Uterus (tissue), 4 donors: ENCODE results near the gene AP2M1. TPM values are rescaled to one million over a fixed set of nuclear protein-coding genes. Genes with fewer than 3 reads are reported as not detected.

Source experiments
- DNase-seq, 2 donors: peaks; one replicate each; pipeline ENCODE4 v3.0.0-alpha.2; 2019 to 2020
- H3K27ac ChIP-seq, 2 donors: fragments of 200-600 bp; sonication (generic); 1 replicate in 1 of 2; 2 replicates in 1 of 2; pipeline ENCODE4 v1.5.1; 2016 to 2018
- H3K27me3 ChIP-seq, 2 donors: fragments of 200-600 bp; sonication (generic); one replicate each; pipeline ENCODE4 v1.5.1; 2018 to 2019; ENCODE audit warnings: control low read depth in 1 of 2
- H3K36me3 ChIP-seq, 2 donors: fragments of 200-600 bp; sonication (generic); one replicate each; pipeline ENCODE4 v1.5.1; 2019; ENCODE audit warnings: control low read depth in 1 of 2
- H3K4me1 ChIP-seq, 2 donors: fragments of 200-600 bp; sonication (generic); one replicate each; pipeline ENCODE4 v1.5.1; 2018 to 2019; ENCODE audit warnings: control low read depth in 1 of 2
- H3K4me3 ChIP-seq, 2 donors: fragments of 200-600 bp; sonication (generic); 1 replicate in 1 of 2; 2 replicates in 1 of 2; pipeline ENCODE4 v1.5.1; 2018 to 2019; ENCODE audit warnings: mild to moderate bottlenecking in 1 of 2
- H3K9me3 ChIP-seq, 2 donors: fragments of 200-600 bp; sonication (generic); one replicate each; pipeline ENCODE4 v1.5.1; 2019; ENCODE audit warnings: control low read depth in 1 of 2
- CTCF ChIP-seq, 4 experiments: fragments of 200-600 bp in 2 of 4; fragments of 450-650 bp in 2 of 4; sonication (generic) in 2 of 4; IDR thresholded peaks; one replicate each; pipeline ENCODE4 v1.5.1; 2016 to 2019; ENCODE audit warnings: antibody characterized with exemption in 4 of 4, mild to moderate bottlenecking in 2 of 4, moderate library complexity in 1 of 4
- POLR2A ChIP-seq, 2 donors: fragments of 450-650 bp; IDR thresholded peaks; one replicate each; pipeline ENCODE4 v1.6.1; 2016; ENCODE audit warnings: antibody characterized with exemption in 2 of 2, mild to moderate bottlenecking in 1 of 2, moderate library complexity in 1 of 2
- intact Hi-C: fragments of 100-400 bp; cut with DNase I; formaldehyde crosslinking; loops from one replicate; pipeline ENCODE4 v1.15.1; 2023; ENCODE audit warnings: low total_unique reads
- total RNA-seq, 4 donors: library from RNA; depleted of rRNA in 3 of 4; stranded (reverse); fragments of >200 nt in 3 of 4; gene quantifications; one replicate each; pipeline versions ENCODE4 v1.1.0 to v1.2.4, GENCODE V29; 2014 to 2023
- donor health status: DM: yes; HTN: yes; CAD: no.

Gene AP2M1
- total RNA-seq, 4 donors from 2014 or later = 81.8 to 248 (median 172) TPM

- Histone ChIP-seq H3K4me3 (no peak overlapping the region), H3K4me1 (no peaks in the 10 kb centered on the region), H3K9me3 (no peaks in the 10 kb centered on the region), H3K36me3 (no peaks in the 10 kb centered on the region), H3K27ac (no peak overlapping the region), H3K27me3 (no peaks in the 10 kb centered on the region)
- no peak for DNase-seq
- no peak for TF ChIP-seq CTCF (IDR thresholded peaks at IDR 0.05)
- TF ChIP-seq POLR2A (IDR thresholded peaks at IDR 0.05) = no peak
- intact Hi-C loops = no loop called here
These were observed 34.2 kb upstream of the AP2M1 start for GRCh38 chr3:184140436-184140835.

- no peak for TF ChIP-seq POLR2A (IDR thresholded peaks at IDR 0.05)
- intact Hi-C loops = no loop called here
These were observed 32.5 kb upstream of the AP2M1 start for GRCh38 chr3:184142199-184142598.

GRCh38 chr3:184143327-184143726, 31.3 kb upstream of the AP2M1 start:
- H3K4me3 ChIP-seq = no peak overlapping the region
- intact Hi-C loops = no loop called here
- no peaks in the 10 kb centered on the region for H3K36me3 ChIP-seq
- H3K4me1 ChIP-seq = no peaks in the 10 kb centered on the region
- no peaks in the 10 kb centered on the region for H3K9me3 ChIP-seq
- no peak overlapping the region for H3K27ac ChIP-seq
- TF ChIP-seq CTCF (IDR thresholded peaks at IDR 0.05) = no peak
- no peak for TF ChIP-seq POLR2A (IDR thresholded peaks at IDR 0.05)
- DNase-seq = no peak
- no peaks in the 10 kb centered on the region for H3K27me3 ChIP-seq

More at GRCh38 chr3:184142199-184142598, 32.5 kb upstream of the AP2M1 start:
- Histone ChIP-seq H3K36me3 (no peaks in the 10 kb centered on the region), H3K9me3 (no peaks in the 10 kb centered on the region), H3K4me1 (no peaks in the 10 kb centered on the region), H3K4me3 (no peak overlapping the region), H3K27ac (no peak overlapping the region), H3K27me3 (no peaks in the 10 kb centered on the region)
- no peak for DNase-seq

- no peaks in the 10 kb centered on the region for H3K9me3 ChIP-seq
- H3K27ac ChIP-seq = no peak overlapping the region
- H3K27me3 ChIP-seq = no peaks in the 10 kb centered on the region
- TF ChIP-seq CTCF (IDR thresholded peaks at IDR 0.05) (no peak), POLR2A (IDR thresholded peaks at IDR 0.05) (no peak)
- no peak overlapping the region for H3K4me3 ChIP-seq
- no peaks in the 10 kb centered on the region for H3K4me1 ChIP-seq
- DNase-seq = no peak
- intact Hi-C loops = no loop called here
- no peaks in the 10 kb centered on the region for H3K36me3 ChIP-seq
These were observed 30.1 kb upstream of the AP2M1 start for GRCh38 chr3:184144505-184144904.

GRCh38 chr3:184145111-184145524, 29.5 kb upstream of the AP2M1 start:
- Histone ChIP-seq H3K4me1 (no peaks in the 10 kb centered on the region), H3K9me3 (no peaks in the 10 kb centered on the region), H3K27me3 (no peaks in the 10 kb centered on the region), H3K4me3 (no peak overlapping the region), H3K27ac (no peak overlapping the region), H3K36me3 (no peaks in the 10 kb centered on the region)
- intact Hi-C loops = no loop called here
- no peak for TF ChIP-seq POLR2A (IDR thresholded peaks at IDR 0.05)
- peak; percentile 23 to 42 (median 30) for TF ChIP-seq CTCF (IDR thresholded peaks at IDR 0.05)
- DNase-seq = peak in 1 of 2 donors; percentile 37

GRCh38 chr3:184145751-184146270, 28.8 kb upstream of the AP2M1 start:
- no peaks in the 10 kb centered on the region for H3K36me3 ChIP-seq
- no peak for DNase-seq
- H3K27me3 ChIP-seq = no peaks in the 10 kb centered on the region
- H3K4me1 ChIP-seq = no peaks in the 10 kb centered on the region
- no peak overlapping the region for H3K27ac ChIP-seq
- intact Hi-C loops = no loop called here
- H3K9me3 ChIP-seq = no peaks in the 10 kb centered on the region
- no peak overlapping the region for H3K4me3 ChIP-seq
- TF ChIP-seq CTCF (IDR thresholded peaks at IDR 0.05) (no peak), POLR2A (IDR thresholded peaks at IDR 0.05) (no peak)
